Dendritic cell treated with granulocyte-macrophage colony-stimulating factor and Interleukin-4, amounts not matched to agents 40 ng/mL and 50 ng/mL, for 4 days (primary cell): ENCODE results near the gene TSPAN17.

Source experiments
- H3K27ac Mint-ChIP-seq: one replicate; pipeline ENCODE4 v1.8.0; 2022; ENCODE audit warnings: mild to moderate bottlenecking, mixed read lengths
- H3K27me3 Mint-ChIP-seq: one replicate; pipeline ENCODE4 v1.8.0; 2022; ENCODE audit warnings: mild to moderate bottlenecking, mixed read lengths
- H3K36me3 Mint-ChIP-seq: one replicate; pipeline ENCODE4 v1.8.0; 2022; ENCODE audit warnings: low read depth, mixed read lengths
- H3K4me1 Mint-ChIP-seq: one replicate; pipeline ENCODE4 v1.8.0; 2022; ENCODE audit warnings: low read depth, mixed read lengths
- H3K4me3 Mint-ChIP-seq: one replicate; pipeline ENCODE4 v1.8.0; 2022; ENCODE audit warnings: mild to moderate bottlenecking, moderate library complexity, mixed read lengths
- H3K9me3 Mint-ChIP-seq: one replicate; pipeline ENCODE4 v1.8.0; 2022; ENCODE audit warnings: mixed read lengths
- intact Hi-C: fragments of 100-400 bp; cut with micrococcal nuclease; formaldehyde crosslinking; loops from one replicate; pipeline ENCODE4 v1.15.0; 2022

TSPAN17 gene

GRCh38 chr5:176679365-176680225 is 32.3 kb downstream of the TSPAN17 start:
- H3K36me3 Mint-ChIP-seq, result no peaks in the 10 kb centered on the region
- H3K27ac Mint-ChIP-seq, result no peak overlapping the region
- no peaks in the 10 kb centered on the region for H3K9me3 Mint-ChIP-seq
- intact Hi-C loops, result no loop called here
- peaks cover 73% of the 10 kb centered on the region for H3K27me3 Mint-ChIP-seq
- H3K4me3 Mint-ChIP-seq, result no peak overlapping the region
- H3K4me1 Mint-ChIP-seq, result no peaks in the 10 kb centered on the region

DNA sequence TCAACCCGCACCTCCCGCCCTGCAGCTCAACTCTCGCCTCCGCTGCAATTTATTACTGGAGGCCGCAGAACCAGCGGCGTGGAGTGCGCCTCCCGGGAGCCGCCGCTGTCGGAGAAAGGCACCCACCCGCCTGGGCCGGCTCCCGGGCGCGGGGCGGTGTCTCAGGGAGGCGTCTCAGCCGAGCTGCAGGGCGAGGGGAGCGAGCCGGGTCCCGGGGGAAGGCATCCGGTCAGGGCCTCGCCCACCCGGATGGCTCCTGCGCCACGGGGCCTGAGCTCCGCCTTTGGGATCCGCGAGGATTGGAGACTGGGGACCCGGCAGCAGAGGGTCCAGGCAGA is 32.9 kb downstream of the TSPAN17 start:
- intact Hi-C loops, result no loop called here
- Mint-ChIP-seq H3K4me1 (no peaks in the 10 kb centered on the region), H3K36me3 (no peaks in the 10 kb centered on the region), H3K27me3 (peaks cover 79% of the 10 kb centered on the region), H3K4me3 (no peak overlapping the region), H3K9me3 (peaks cover 6% of the 10 kb centered on the region), H3K27ac (no peak overlapping the region)

- no peaks in the 10 kb centered on the region for H3K36me3 Mint-ChIP-seq
- H3K4me1 Mint-ChIP-seq, result no peaks in the 10 kb centered on the region
- no peak overlapping the region for H3K27ac Mint-ChIP-seq
- no peak overlapping the region for H3K4me3 Mint-ChIP-seq
- H3K27me3 Mint-ChIP-seq, result peaks cover 82% of the 10 kb centered on the region
- intact Hi-C loops, result no loop called here
- H3K9me3 Mint-ChIP-seq, result peaks cover 9% of the 10 kb centered on the region
These were observed 34.8 kb downstream of the TSPAN17 start for GRCh38 chr5:176682016-176682531.

DNA sequence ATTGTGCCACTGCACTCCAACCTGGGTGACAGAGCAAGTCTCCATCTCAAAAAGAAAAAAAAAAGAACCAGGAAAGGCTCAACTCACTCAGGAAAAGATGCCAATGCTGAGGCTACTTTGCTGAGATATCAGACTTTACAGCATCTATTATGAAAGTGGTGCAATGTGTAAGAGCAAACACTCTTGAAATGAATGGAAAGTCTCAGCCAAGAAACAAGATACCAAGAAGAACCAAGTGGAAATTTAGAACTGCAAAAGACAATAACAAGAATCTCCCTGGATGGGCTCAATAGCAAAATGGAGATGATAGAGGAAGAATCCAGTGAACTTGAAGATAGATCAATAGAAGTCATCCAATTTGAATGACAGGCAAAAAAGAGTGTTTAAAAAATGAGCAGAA is 37.7 kb downstream of the TSPAN17 start:
- H3K27ac Mint-ChIP-seq, result no peak overlapping the region
- intact Hi-C loops, result no loop called here
- H3K4me3 Mint-ChIP-seq, result no peak overlapping the region
- H3K9me3 Mint-ChIP-seq, result peaks cover 9% of the 10 kb centered on the region
- no peaks in the 10 kb centered on the region for H3K4me1 Mint-ChIP-seq
- peaks cover 61% of the 10 kb centered on the region for H3K27me3 Mint-ChIP-seq
- H3K36me3 Mint-ChIP-seq, result no peaks in the 10 kb centered on the region

- intact Hi-C loops, result no loop called here
- Mint-ChIP-seq H3K4me3 (no peak overlapping the region), H3K4me1 (no peaks in the 10 kb centered on the region), H3K27me3 (peaks cover 58% of the 10 kb centered on the region), H3K27ac (no peak overlapping the region), H3K36me3 (no peaks in the 10 kb centered on the region), H3K9me3 (peaks cover 9% of the 10 kb centered on the region)
These were observed 40.0 kb downstream of the TSPAN17 start for GRCh38 chr5:176687247-176687646.

GRCh38 chr5:176687881-176688280 is 40.6 kb downstream of the TSPAN17 start:
- Mint-ChIP-seq H3K9me3 (peaks cover 9% of the 10 kb centered on the region), H3K4me1 (peaks cover under 1% of the 10 kb centered on the region), H3K27ac (no peak overlapping the region), H3K36me3 (no peaks in the 10 kb centered on the region), H3K4me3 (no peak overlapping the region), H3K27me3 (peaks cover 57% of the 10 kb centered on the region)
- intact Hi-C loops, result no loop called here

GRCh38 chr5:176690911-176691310 is 43.6 kb downstream of the TSPAN17 start:
- intact Hi-C loops, result no loop called here
- Mint-ChIP-seq H3K27ac (no peak overlapping the region), H3K36me3 (no peaks in the 10 kb centered on the region), H3K4me1 (peaks cover 11% of the 10 kb centered on the region), H3K9me3 (no peaks in the 10 kb centered on the region), H3K27me3 (peaks cover 64% of the 10 kb centered on the region), H3K4me3 (no peak overlapping the region)

GRCh38 chr5:176691524-176691923 is 44.2 kb downstream of the TSPAN17 start:
- H3K9me3 Mint-ChIP-seq, result no peaks in the 10 kb centered on the region
- no peak overlapping the region for H3K27ac Mint-ChIP-seq
- peaks cover 11% of the 10 kb centered on the region for H3K4me1 Mint-ChIP-seq
- peaks cover 69% of the 10 kb centered on the region for H3K27me3 Mint-ChIP-seq
- no peaks in the 10 kb centered on the region for H3K36me3 Mint-ChIP-seq
- intact Hi-C loops, result no loop called here
- no peak overlapping the region for H3K4me3 Mint-ChIP-seq

GRCh38 chr5:176692326-176692725 is 45.0 kb downstream of the TSPAN17 start:
- Mint-ChIP-seq H3K36me3 (no peaks in the 10 kb centered on the region), H3K9me3 (no peaks in the 10 kb centered on the region), H3K27me3 (peaks cover 74% of the 10 kb centered on the region), H3K4me3 (no peak overlapping the region), H3K27ac (no peak overlapping the region), H3K4me1 (peaks cover 11% of the 10 kb centered on the region)
- intact Hi-C loops, result no loop called here

DNA sequence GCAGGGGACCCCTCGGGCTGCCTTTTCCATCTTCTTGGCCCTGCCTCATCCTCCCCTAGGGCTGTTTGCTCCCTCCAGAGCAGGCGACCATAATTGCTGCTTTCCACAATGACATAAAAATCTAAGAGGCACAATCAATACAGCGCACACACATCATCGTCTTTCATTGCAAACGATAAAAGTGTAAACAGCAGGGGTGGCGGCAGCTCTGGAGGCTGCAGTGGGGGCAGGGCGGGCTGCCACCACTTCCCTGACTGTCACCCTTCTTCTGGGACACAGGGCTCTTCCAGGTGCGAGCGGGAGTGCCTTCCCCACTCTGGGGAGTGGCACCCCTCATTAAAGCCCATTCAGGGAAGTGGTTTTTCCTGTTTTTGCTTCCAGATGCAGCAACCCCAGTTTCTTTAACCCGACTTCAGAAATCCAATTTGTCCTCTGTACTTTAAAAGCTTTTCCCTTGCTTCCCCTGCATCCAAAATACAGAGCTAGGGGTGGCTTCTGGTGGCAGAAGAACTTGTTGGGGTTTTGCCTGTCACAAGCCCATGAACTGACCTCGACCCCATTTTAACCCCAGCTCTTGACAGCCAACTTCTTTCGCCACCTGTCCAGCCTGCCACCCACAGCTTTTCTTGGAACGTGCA is 45.7 kb downstream of the TSPAN17 start:
- no peaks in the 10 kb centered on the region for H3K36me3 Mint-ChIP-seq
- peaks cover 80% of the 10 kb centered on the region for H3K27me3 Mint-ChIP-seq
- no peak overlapping the region for H3K27ac Mint-ChIP-seq
- peaks cover 11% of the 10 kb centered on the region for H3K4me1 Mint-ChIP-seq
- intact Hi-C loops, result no loop called here
- no peaks in the 10 kb centered on the region for H3K9me3 Mint-ChIP-seq
- H3K4me3 Mint-ChIP-seq, result no peak overlapping the region

DNA sequence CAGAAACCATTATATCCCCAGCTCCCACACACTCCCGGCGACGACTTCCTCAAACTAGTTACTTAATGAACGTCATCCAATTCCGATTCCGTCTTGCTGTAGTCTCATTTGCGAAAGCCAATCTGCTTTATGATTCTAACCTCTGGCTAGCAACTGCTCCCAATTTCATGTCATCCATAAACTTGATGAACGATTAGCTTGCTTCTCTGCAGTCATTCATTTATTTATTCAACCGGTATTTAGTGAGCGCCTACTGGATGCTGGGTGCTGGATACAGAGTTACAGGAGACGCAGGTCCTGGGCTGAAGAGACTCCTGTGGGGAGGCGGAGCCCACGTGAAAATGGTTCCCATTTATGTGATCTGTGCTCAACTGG is 46.2 kb downstream of the TSPAN17 start:
- intact Hi-C loops, result no loop called here
- Mint-ChIP-seq H3K9me3 (no peaks in the 10 kb centered on the region), H3K36me3 (no peaks in the 10 kb centered on the region), H3K27me3 (peaks cover 85% of the 10 kb centered on the region), H3K27ac (no peak overlapping the region), H3K4me1 (peaks cover 11% of the 10 kb centered on the region), H3K4me3 (no peak overlapping the region)

- Mint-ChIP-seq H3K36me3 (no peaks in the 10 kb centered on the region), H3K27ac (no peak overlapping the region), H3K4me1 (peaks cover 11% of the 10 kb centered on the region), H3K9me3 (no peaks in the 10 kb centered on the region), H3K27me3 (peaks cover 92% of the 10 kb centered on the region), H3K4me3 (no peak overlapping the region)
- intact Hi-C loops, result no loop called here
These were observed 46.9 kb downstream of the TSPAN17 start for GRCh38 chr5:176694146-176694545.

- H3K27ac Mint-ChIP-seq, result no peak overlapping the region
- no peaks in the 10 kb centered on the region for H3K9me3 Mint-ChIP-seq
- H3K36me3 Mint-ChIP-seq, result no peaks in the 10 kb centered on the region
- peaks cover 91% of the 10 kb centered on the region for H3K27me3 Mint-ChIP-seq
- no peak overlapping the region for H3K4me3 Mint-ChIP-seq
- intact Hi-C loops, result no loop called here
- peaks cover 11% of the 10 kb centered on the region for H3K4me1 Mint-ChIP-seq
These were observed 47.3 kb downstream of the TSPAN17 start for GRCh38 chr5:176694631-176695030.

DNA sequence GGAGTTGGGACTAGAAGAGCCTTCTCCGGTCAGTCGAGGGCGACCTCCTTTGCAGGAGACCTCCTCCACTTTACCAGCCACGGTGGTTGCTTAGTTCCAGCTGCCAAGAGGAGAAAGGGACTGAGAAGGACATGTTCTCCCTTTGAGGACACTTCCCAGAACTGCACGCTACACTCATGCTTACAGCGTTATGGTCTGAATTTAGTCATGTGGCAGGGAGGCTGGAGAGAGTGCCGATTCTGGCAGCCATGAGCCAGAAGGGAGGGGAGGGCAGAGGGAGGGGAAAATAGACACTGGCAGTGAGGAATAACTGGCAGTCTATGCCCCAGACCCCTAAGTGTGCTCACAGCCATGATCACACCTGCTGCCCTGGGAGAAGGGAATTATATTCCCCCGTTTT is 47.8 kb downstream of the TSPAN17 start:
- peaks cover 91% of the 10 kb centered on the region for H3K27me3 Mint-ChIP-seq
- no peak overlapping the region for H3K27ac Mint-ChIP-seq
- intact Hi-C loops, result no loop called here

More for the DNA sequence above, 47.8 kb downstream of the TSPAN17 start:
- no peaks in the 10 kb centered on the region for H3K36me3 Mint-ChIP-seq
- H3K4me1 Mint-ChIP-seq, result peaks cover 11% of the 10 kb centered on the region
- no peaks in the 10 kb centered on the region for H3K9me3 Mint-ChIP-seq
- no peak overlapping the region for H3K4me3 Mint-ChIP-seq
